Cerebellar nuclear complex (tissue), 1 donor: ENCODE measurements around the gene YAP1.

Source experiments
- DNase-seq, 2 experiments: peaks; one replicate each; lab custom pipeline; 2025; lab: John Stamatoyannopoulos, UW

The YAP1 gene

DNA sequence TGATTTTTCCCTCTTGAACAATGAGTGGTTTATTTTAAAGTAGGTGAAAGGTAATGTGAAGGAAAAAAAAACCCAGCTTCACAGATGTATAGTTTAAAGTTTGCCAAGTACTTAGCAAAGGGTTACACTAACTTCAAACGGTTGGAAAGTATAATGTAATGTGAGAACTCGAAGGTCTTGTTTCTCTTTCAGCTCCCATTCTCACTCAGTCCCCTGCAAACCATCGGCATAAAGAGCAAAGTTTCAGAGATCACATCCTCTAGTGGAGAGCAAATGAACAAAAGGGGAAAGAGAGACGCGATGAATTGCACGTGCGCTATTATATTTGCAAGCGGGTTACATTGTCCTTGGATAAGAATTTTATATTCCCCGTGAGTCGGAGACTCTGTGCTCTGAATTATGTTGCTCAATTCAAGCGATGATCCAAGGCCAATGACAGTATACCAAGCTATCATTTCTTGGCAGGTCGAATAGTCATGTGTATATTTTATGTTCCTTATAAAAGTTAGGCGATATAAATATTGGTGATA is 169.5 kb downstream of the YAP1 start:
- DNase-seq, result no peak

DNA sequence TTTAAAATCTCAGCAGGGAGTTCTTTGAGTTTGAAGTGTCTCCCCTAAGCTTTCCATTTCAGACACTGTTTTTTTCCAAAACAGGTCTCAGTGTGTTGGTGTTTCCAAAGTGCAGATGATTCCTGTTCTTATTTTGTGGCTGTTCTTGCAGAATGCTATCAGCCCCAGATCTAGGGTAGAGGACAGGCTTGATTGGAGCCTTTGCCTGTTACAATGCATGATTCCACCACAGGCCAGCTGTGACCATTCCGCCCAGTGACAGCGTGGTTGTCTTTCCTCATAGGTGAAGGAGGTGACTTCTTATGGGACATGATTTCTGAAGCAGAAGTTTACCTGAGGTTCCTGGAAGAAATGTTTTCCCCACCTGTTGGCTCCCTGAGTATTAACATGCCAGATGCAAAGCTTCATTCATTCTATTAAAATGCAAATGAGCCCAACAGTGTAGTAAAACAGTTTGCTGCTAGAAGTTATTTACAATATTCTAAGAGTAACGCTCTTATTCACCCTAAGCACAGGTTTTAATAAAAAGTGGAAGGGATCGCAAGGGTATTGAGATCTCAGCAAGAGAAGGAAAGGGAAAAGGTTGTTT is 170.1 kb downstream of the YAP1 start:
- no peak for DNase-seq
